Measurements from ENCODE around the gene INPP5K.
"Not testable (repeated sequence)": the region's sequence is repeated elsewhere in the genome, so short reads cannot be mapped to it uniquely, and the experiment has no call there.

INPP5K gene

DNA sequence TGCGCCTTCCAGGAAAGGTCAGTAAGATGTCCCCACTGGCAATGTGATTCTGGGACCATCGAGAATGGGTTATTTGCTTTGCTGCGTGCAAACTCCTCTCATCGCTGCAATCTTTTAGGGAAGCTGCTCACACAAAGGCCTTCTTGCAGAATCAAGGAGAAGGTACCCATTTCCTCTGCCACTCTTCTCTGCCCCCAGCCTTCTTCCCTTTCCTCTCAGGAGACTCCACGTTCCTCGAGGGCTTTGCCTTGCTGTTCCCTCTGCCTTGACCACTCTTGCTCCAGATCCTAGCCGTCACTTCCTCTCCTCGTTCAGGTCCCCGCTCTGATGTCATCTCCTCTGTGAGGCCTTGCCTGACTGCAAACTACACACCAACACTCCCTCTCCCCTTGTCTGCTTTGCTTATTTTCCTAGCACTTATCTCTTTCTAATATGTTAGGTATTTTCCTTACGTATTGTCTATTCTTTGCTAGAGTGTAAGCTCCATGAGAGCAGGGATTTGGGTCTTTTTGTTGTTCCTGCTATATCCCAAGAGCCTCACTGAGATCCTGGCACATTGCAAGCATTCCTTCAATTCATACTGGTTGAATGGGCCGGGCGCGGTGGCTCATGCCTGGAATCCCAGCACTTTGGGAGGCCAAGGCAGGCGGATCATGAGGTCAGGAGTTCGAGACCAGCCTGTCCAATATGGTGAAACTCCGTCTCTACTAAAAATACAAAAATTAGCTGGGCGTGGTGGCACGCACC, 55.0 kb downstream of the INPP5K start:
- peak; percentile 32 for DNase-seq

DNA sequence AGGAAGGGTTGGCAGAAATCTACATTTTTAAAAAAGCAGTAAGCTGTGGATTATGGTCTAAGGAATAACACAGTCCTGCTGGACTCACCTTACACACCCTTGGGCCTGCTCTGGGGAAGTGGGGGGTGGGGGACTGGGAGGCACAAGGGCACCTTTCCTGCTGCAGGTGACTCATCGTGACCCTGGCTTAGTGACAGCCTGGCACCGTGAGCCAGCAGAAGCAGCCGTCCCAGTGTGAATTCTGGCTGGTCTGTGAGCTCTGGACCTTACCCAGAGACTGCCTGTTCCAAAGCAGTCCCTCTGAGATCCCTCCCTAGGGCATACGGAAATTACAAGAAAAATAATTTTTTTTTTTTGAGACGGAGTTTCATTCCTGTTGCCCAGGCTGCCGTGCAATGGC, 56.2 kb downstream of the INPP5K start:
- DNase-seq = no peak

DNA sequence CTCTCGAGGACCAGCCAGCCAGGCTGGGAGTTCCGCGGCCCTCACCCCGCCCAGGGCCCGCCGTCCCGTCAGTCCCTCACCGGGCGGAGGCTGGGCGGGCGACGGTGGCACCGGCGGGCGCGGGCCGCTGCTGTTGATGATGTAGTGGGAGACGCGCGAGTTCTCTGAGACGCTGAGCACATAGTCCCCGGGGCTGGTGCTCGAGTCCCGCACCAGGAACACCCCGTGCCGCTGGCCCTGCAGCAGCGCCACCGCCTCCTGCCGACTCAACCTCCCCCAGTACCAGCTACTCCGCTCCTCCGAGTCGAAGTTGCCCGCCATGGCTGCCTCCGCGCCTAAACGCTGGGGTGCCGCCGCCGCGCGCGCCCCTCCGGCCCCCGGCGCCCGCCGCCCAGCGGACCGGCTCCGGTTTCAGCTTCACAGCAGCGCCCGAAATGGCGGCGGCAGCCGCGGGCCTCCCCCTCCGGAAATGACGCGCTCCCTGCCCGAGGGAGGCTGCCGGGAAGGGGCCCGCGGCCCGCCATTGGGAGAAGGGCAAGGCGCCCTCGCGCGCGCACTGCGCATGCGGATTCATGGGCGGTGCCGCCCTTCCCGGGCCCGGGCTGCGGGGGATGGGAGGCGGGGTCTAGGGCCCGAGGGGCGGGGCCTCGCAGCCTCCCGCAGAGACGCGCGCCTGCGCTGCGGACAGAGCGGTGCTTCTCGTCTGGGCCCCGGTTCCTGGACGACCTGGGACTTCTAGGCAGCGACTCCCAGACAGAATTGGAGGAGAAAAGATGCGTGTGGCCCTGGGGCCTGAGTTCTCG, 60.4 kb downstream of the INPP5K start, which contains the start of gene CRK:
TSS of gene CRK (minus strand) at position 436 of the 803 bp plus-strand sequence. CDS start at position 321, 115 bp downstream.
- peak; percentile 97 for DNase-seq

DNA sequence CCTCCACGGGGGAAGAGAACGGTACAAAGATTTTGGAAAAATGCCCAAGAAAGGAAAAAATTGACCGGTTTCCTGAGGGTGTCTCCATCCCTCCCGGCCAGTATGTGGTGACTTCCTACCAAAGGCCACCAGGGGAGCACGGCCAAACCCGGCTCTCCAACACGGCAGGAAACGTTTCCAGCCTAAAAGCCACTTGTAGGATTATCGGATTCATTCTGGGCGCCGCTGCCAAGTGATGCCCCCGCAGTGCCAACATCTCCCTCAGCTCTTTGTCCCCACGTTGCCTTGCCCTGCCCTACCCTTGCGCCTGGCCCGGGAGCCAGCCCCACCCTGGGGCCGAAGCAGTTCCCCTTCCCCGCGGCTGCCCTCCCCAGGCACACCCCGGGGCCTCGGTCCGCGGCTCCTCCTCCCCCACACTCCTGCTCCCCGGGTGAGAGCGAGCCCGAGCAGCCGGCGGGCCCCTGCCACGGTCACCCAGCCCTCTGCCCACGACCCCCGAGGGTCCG, 61.1 kb downstream of the INPP5K start:
- peak; percentile 31 for DNase-seq

DNA sequence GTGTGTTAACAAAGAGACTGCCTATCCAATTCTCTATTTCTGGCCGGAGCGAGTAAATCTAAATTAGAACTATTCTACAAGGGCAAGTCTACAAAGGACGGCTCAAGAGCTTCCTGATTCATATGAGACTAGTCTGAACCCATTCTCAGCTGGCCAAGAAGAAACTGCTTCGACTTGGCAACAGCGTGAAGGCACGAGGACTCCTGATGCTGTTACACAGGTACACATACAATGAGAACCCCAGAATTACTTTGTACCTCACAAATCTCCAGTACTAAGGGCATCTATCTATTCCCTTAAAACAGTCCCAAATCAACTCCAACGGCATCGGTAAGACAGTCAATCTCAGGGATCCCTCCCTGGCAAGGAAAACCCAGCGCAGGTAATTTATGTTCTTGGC, 61.9 kb downstream of the INPP5K start:
- no peak for DNase-seq

DNA sequence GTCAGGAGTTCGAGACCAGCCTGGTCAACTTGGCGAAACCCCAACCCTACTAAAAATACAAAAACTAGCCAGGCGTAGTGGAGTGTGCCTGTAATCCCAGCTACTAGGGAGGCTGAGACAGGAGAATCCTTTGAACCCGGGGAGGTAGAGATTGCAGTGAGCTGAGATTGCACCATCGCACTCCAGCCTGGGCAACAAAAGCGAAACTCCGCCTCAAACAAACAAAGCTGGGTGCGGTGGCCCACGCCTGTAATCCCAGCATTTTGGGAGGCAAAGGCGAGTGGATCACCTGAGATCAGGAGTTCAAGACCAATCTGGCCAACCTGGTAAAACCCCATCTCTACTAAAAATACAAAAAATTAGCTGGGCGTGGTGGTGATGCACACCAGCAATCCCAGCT, 62.7 kb downstream of the INPP5K start:
- DNase-seq = not testable (repeated sequence)

DNA sequence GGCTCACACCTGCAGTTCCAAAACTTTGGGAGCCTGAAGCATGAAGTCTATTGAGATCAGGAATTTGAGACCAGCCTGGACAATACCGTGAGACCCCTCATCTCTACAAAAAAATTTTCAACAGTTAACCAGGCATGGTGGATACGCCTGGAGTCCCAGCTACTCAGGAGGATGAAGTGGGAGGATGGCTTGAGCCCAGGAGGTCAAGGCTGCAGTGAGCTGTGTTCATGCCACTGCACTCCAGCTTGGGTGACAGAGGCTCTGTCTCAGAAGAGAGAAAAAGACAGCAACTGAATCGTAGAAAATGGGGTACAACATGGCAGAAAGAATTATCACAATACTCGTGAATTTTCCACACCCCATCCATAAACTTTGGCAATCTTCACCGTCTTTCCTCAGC, 63.6 kb downstream of the INPP5K start:
- no peak for DNase-seq

DNA sequence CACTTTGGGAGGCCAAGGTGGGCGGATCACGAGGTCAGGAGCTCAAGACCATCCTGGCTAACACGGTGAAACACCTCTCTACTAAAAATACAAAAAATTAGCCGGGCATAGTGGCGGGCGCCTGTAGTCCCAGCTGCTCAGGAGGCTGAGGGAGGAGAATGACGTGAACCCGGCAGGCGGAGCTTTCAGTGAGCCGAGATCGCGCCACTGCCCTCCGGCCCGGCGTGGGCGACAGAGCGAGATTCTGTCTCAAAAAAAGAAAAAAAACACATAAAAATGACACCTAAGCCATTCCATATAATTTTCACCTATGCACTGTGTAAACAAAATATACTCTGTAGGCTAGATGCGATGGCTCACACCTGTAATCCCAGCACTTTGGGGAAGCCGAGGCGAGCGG, 66.2 kb downstream of the INPP5K start:
- DNase-seq = not testable (repeated sequence)

DNA sequence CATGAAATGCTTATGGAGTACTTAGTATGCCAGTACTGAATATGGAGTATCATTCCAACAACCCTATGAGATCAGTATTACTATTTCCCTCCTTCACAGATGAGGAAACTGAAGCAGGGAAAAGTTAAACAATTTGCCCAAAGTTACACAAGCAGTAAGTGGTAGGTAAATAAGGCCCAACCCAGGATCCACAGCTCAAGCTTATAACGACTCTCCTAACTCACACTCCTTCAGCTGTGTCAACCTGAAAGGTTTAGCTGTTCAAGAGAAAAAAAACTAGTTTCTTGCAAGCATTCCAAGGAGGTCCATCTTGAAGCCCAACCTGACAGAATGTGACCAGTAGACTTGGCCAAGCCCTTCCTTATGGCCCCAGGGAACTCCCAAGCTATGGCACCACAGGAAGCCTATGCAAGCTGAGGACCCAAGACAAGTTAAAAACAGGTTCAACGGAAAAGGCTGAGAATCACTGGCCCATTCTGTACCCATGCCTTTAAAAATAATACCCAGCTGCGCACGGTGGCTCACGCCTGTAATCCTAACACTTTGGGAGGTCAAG, 66.9 kb downstream of the INPP5K start:
- DNase-seq = no peak

DNA sequence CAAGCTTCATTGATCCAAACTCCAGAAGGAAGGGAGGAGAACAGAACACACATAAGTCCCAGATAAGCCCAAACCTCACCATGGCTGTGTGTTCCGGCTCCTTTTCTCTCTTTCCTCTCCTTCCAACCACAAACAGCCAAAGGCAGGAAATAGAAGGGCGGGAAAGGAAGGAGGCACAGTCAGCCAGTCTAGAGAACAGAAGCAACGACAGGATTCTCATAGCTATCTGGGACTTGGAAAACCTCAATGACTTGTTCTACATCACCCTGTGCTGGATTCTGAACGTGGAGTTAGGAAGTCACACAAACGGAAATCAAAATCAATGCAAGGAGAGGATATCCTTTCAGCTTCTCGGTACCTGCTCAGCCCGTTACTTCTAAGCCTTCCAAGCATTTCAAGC, 69.4 kb downstream of the INPP5K start:
- no peak for DNase-seq

DNA sequence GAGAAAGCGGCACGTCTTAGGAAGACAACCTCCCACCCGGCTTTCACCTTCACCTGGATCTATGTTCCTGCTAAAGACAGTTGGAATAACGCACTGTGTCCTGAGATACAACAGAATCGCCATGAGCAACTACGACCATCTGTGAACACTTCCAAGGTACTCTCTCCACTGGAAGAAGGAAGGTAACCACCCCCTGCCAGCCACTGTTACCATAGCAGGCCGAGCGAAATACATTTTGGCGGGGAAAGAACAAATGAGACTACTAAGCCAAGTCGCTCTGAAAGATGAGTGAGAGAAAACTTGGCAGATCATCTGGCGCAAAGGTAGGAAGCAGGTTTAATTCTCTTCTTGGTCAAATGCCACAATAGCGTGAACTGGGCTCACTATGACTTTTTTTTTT, 70.2 kb downstream of the INPP5K start:
- DNase-seq = no peak

DNA sequence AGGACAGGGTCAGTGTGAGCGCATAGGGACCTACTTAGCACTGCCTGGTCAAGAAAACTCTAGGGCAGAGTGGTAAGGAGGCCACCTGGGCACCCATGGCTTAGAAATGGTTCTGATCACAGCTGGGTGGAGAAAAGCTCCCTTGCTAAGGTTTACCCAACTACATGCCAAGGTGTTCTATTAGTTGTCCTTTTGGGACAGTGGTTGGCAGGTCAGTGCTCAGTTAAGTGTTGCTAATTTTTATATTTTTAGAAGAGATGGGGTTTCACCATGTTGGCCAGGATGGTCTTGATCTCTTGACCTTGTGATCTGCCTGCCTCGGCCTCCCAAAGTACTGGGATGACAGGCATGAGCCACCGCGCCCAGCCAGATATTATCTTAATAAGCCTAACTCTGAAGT, 70.7 kb downstream of the INPP5K start:
- not testable (repeated sequence) for DNase-seq
